HG03571 (cell line): ENCODE data around the gene LRRC71.

Experiments used
- ATAC-seq: cut with Tn5 transposase; IDR thresholded peaks from one replicate; pipeline ENCODE4 v1.9.1; 2021; ENCODE audit not compliant: unreplicated experiment

Gene LRRC71

DNA sequence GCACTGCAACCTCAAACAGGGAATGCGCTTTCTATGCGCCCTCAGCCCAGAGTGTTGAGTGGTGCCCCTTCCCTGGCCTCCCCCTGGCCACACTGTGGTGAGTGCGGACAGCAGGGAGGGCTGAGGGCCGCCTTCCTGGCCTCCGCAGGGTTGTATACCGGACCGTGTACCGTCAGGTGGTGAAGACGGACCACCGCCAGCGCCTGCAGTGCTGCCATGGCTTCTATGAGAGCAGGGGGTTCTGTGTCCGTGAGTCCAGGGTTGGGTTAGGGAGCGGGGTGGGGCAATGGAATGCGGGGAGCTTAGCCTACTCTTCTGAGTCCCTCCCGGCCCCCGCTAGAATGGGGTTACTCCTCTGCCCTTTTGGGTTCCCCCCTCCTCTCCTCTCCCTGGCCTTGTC lies 15.3 kb upstream of the LRRC71 start:
- no peak for ATAC-seq

DNA sequence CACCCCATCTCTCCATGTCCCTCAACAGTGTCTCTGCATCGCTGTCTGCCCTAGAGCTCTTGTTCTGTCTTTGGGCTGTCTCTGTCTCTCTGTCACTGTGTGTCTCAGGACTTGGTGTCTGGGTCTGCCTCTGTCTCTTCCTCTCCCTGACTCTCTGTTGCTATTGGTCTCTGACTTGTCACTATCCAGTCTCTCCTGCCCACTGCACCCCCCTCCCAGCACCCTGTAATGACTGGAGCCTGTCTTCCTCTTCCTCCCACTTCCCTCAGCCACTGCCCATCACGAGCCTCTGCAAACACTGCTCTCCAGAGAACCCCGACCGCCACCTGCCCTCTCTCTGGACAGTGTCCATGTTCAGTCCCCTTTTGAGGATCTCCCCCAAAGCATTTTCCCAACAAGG lies 14.8 kb upstream of the LRRC71 start:
- ATAC-seq = no peak

DNA sequence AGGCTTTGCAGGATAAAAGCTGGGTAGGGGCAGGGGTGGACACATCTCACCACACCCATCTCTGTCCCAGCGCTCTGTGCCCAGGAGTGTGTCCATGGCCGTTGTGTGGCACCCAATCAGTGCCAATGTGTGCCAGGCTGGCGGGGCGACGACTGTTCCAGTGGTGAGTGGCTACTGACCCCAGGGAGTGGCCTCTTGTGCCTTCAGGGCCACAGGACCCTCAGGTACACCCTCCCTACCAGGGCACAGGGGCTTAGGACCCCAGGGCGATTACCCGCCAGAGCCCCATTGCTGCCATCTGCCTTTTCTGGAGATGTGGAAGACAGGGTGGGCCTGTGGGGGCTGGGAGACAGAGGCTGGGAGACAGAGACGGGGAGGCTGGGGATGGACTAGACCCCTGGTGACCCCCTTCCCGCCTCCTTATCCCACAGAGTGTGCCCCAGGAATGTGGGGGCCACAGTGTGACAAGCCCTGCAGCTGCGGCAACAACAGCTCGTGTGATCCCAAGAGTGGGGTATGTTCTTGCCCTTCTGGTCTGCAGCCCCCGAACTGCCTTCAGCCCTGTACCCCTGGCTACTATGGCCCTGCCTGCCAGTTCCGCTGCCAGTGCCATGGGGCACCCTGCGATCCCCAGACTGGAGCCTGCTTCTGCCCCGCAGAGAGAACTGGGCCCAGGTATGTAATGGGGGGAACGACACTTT lies 14.1 kb upstream of the LRRC71 start:
- ATAC-seq = no peak

GRCh38 chr1:156908541-156908940 lies 11.9 kb upstream of the LRRC71 start:
- no peak for ATAC-seq

GRCh38 chr1:156908955-156909354 lies 11.5 kb upstream of the LRRC71 start:
- no peak for ATAC-seq

DNA sequence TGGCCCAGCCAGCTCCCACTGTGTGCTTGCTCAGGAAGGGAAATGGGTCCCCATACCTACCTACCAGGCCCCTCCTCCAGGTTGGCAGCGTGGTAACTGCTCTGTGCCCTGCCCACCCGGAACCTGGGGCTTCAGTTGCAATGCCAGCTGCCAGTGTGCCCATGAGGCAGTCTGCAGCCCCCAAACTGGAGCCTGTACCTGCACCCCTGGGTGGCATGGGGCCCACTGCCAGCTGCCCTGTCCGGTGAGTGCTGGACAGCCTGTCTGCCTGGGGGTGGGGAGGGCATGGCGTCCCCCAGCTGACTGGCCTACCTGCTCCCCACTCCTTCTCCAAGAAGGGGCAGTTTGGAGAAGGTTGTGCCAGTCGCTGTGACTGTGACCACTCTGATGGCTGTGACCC lies 10.8 kb upstream of the LRRC71 start:
- ATAC-seq = no peak

DNA sequence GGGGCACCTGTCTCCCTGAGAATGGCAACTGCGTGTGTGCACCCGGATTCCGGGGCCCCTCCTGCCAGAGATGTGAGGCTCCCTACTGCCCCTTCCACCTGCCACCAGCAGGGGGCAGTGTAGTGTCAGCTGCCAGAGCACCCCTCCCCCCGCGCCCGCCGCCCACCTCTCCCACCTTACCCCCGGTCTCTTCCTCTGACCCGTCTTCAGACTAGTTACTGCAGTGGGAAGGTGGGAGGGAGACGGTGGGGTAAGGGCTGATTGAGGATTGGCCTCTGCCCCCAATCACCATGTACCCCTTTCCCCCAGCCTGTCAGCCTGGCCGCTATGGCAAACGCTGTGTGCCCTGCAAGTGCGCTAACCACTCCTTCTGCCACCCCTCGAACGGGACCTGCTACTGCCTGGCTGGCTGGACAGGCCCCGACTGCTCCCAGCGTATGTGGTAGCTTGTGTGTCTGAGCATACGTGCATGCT lies 10.1 kb upstream of the LRRC71 start:
- ATAC-seq = no peak

GRCh38 chr1:156911577-156912298 lies 8.7 kb upstream of the LRRC71 start:
- ATAC-seq = no peak

DNA sequence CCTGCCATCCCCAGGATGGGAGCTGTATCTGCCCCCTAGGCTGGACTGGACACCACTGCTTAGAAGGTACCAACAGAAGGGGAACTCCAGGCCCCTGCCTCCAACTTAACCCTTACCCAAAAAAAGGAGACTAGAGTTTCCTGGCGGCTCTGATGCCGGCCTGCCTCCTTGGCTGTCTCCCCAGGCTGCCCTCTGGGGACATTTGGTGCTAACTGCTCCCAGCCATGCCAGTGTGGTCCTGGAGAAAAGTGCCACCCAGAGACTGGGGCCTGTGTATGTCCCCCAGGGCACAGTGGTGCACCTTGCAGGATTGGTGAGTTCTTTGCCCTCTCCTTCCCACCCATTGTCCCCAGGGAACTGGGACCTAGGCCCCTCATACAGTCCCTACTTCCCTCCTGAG lies 8.1 kb upstream of the LRRC71 start:
- no peak for ATAC-seq

DNA sequence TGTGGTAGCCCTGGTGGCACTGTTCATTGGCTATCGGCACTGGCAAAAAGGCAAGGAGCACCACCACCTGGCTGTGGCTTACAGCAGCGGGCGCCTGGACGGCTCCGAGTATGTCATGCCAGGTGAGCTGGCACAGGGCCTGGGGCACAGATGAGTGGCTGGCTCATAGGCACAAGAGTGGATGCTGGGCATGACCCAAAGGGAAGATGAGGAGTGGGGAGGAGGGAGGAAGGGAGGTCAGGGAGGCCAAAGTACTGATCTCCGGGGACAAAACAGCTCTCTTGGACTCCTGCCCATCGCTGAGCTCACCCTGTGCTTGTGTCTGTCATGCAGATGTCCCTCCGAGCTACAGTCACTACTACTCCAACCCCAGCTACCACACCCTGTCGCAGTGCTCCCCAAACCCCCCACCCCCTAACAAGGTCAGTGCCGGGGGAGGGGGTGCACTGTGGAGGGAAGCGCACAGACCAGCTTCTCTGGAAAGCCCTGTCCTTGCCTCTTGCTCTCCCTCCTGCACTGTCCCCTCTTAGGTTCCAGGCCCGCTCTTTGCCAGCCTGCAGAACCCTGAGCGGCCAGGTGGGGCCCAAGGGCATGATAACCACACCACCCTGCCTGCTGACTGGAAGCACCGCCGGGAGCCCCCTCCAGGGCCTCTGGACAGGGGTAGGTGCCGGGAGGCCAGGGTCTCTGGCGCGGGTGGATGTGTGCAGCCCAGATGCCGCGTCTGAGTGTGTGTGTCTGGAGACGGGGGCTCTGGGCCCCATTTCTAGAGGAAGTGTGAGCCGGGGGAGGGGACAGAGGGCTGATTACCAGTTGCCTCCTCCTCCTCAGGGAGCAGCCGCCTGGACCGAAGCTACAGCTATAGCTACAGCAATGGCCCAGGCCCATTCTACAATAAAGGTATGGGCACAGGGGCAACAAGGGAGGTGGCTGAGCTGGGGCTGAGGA lies 7.3 kb upstream of the LRRC71 start:
- ATAC-seq = no peak

- ATAC-seq = no peak
Measured at GRCh38 chr1:156913809-156914387, 6.5 kb upstream of the LRRC71 start.

GRCh38 chr1:156914440-156914856 lies 6.0 kb upstream of the LRRC71 start:
- ATAC-seq = no peak

GRCh38 chr1:156921053-156921529 lies 659 bp downstream of the LRRC71 start:
- ATAC-seq = no peak

- ATAC-seq = no peak
Measured at GRCh38 chr1:156922986-156923669, 2.7 kb downstream of the LRRC71 start.

GRCh38 chr1:156923670-156924477 lies 3.4 kb downstream of the LRRC71 start:
- no peak for ATAC-seq

DNA sequence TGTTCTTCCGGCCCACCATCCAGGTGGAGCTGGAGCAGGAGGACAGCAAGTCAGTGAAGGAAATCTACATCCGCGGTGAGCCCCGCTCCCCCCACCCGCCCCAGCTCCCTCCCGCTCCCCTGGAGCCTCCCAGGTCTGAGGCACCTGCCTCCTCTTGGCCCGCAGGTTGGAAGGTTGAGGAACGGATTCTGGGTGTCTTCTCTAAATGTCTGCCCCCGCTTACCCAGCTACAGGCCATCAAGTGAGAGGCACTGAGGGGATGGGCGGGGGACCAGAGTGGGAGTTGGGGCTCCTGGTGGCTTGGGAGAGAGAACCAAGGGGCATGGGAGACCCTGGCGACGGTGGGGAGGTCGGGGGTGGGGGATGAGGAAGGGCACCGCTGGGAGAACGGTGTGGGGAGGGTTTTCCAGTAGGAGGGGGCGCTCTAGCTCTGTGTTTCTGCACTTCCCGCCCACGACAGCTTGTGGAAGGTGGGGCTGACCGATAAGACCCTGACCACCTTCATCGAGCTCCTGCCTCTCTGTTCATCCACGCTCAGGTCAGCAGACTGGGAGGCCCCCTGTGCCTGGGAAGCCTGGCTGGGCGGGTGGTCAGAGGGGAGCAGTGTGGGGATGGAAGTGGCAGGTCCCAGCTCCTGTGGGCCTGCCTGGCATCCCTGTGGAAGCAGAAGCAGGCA lies 4.2 kb downstream of the LRRC71 start:
- no peak for ATAC-seq

DNA sequence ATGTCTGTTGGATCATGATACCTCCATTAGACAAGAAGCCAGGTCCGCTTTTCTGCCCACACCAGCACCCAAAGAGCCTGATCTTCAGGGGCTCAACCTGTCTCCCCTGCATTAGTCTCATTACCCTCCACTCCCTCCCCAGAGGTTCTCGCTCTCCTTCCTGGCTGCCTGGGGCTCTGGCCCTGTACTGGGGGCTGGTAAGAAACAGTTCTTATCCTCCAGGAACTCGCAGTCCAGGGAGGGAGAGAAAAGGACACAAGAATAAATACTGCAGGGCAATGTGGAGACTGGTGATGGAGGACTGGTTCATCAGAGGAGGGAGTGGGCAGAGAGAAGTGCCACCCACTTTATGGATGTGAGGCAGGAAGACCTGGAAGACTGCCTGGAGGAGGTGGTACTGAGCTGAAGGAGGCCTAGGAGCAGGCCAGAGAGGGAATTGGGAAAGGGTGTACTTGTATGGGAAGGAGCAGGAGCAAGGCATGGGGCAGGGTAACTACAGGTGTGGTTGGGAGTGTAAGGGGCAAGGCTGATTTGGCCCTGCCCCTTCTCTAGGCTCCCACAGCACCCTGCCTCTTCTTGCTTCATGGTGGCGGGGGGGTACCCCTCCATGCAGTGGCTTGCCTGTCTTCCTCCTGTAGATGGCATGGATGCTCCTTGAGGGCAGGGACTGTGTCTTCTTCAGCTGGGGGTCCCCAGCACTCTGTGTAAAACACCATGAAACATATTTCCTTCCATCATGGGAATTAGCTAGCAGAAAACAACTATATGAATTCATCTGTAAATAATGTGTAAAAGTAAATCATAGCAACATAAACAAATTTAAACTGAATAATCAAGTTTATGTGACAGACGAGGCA lies 5.0 kb downstream of the LRRC71 start:
- no peak for ATAC-seq

DNA sequence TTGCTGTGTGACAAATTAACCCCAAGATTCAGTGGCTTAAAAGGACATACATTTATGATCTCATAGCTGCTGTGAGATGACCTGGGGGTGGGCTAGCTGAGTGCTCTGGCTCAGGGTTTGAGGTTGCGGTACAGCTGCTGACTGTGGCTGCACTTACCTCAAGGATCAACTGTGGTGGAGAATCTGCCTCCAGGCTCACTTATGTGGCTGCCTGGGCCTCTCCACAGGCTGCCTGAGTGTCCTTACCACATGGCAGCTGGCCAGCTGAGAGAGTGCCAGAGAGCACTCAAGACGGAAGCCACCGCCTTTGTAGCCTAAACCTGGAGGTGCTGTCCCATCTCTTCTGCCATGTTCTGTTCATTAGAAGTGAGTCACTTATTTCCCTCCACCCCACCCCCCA lies 5.7 kb downstream of the LRRC71 start:
- no peak for ATAC-seq
